Left lung (tissue), 10 donors: ENCODE data around the gene CLEC5A. TPM values are rescaled to one million over a fixed set of nuclear protein-coding genes. Genes with fewer than 3 reads are reported as not detected.
"Not testable (repeated sequence)": the region's sequence is repeated elsewhere in the genome, so short reads cannot be mapped to it uniquely, and the experiment has no call there.

Source experiments
- ATAC-seq: fragments of 200-7000 bp; cut with Tn5 transposase; one replicate; pipeline ENCODE4 v1.9.1; 2020; ENCODE audit warnings: moderate library complexity
- DNase-seq, 4 donors: peaks; one replicate each; pipeline ENCODE4 v3.0.0-alpha.2; 2013 to 2020
- H3K27ac ChIP-seq, 2 donors: fragments of 200-600 bp; sonication (generic) in 1 of 2; one replicate each; pipeline versions ENCODE4 v1.5.0 to v1.8.0; 2020 to 2021
- H3K27me3 ChIP-seq, 2 donors: fragments of 200-600 bp; sonication (generic) in 1 of 2; one replicate each; pipeline versions ENCODE4 v1.5.0 to v1.8.0; 2020 to 2021
- H3K36me3 ChIP-seq, 2 donors: fragments of 200-600 bp; sonication (generic) in 1 of 2; one replicate each; pipeline versions ENCODE4 v1.5.0 to v1.8.0; 2020 to 2021
- H3K4me1 ChIP-seq, 2 donors: fragments of 200-600 bp; one replicate each; pipeline ENCODE4 v1.8.0; 2021
- H3K4me3 ChIP-seq, 2 donors: fragments of 200-600 bp; sonication (generic) in 1 of 2; one replicate each; pipeline versions ENCODE4 v1.5.0 to v1.8.0; 2020 to 2021; ENCODE audit warnings: mild to moderate bottlenecking in 1 of 2
- H3K9me3 ChIP-seq, 2 donors: fragments of 200-600 bp; sonication (generic) in 1 of 2; one replicate each; pipeline versions ENCODE4 v1.5.0 to v1.8.0; 2020 to 2021
- intact Hi-C, 2 donors: fragments of 100-400 bp; cut with DNase I; formaldehyde crosslinking; loops; one replicate each; pipeline versions ENCODE4 v1.11.2 to v1.14.2; 2022
- polyA plus RNA-seq, 6 donors: library from polyadenylated mRNA; unstranded; fragments of 120-200 nt; gene quantifications; one replicate each; pipeline ENCODE4 v1.2.1, GENCODE V29; 2013; ENCODE audit not compliant: insufficient read length in 6 of 6
- total RNA-seq, 2 donors: library from RNA; stranded (reverse); fragmentation: NEBNext Ultra II Directional; extraction: Animal tissue kit (Norgen Biotek cat#: 25700); gene quantifications; one replicate each; pipeline ENCODE4 v1.2.1, GENCODE V29; 2021
- TF ChIP-seq, protein P1 (sequence below), 2 donors: fragments of 200-600 bp; sonication (generic) in 1 of 2; IDR thresholded peaks; one replicate each; pipeline versions ENCODE4 v1.5.0 to v1.8.0; 2021; ENCODE audit warnings: antibody characterized with exemption in 2 of 2
- donor health status: DM: no; HTN: yes; CAD: no.
- donor health status: DM: no; HTN: no; CAD: no.

The CLEC5A gene
- total and polyA plus RNA-seq, 8 donors = 0.29 to 12.6 (median 0.92) TPM

DNA sequence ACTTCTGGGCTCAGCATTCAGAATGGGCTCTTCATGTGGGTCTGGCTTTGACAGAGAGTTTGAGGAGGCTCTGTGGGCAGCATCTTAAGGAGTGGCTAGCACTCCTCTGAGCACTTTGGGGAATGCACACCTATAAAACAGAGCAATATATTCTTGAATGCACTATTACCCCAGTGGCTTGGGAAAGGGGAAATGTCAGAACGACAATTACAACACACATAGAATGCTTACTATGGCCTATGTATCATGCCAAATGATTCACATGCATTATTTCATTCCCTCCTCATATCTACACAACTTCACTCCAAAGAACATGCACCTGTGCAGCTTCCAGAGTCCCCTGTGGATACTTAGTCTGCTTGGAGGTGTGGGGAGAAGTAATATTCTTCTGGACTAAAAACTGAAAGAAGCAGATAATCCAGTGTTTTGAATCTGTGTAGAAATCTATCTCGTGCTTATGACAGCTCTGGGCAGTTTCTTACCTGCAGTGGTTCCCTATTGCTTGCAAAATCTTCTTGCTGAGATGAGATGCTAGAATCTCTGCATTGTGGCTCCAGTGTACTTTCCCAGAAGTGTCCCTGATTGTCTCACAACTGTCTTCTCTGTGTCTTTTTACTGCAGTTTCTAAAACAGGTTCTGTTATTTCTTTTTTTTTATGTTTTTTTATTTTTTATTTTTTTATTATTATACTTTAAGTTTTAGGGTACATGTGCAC is 43.4 kb upstream of the CLEC5A start:
- H3K27ac ChIP-seq = peak overlapping the region in 1 of 2 donors; percentile 78
- TF ChIP-seq, protein P1, sequence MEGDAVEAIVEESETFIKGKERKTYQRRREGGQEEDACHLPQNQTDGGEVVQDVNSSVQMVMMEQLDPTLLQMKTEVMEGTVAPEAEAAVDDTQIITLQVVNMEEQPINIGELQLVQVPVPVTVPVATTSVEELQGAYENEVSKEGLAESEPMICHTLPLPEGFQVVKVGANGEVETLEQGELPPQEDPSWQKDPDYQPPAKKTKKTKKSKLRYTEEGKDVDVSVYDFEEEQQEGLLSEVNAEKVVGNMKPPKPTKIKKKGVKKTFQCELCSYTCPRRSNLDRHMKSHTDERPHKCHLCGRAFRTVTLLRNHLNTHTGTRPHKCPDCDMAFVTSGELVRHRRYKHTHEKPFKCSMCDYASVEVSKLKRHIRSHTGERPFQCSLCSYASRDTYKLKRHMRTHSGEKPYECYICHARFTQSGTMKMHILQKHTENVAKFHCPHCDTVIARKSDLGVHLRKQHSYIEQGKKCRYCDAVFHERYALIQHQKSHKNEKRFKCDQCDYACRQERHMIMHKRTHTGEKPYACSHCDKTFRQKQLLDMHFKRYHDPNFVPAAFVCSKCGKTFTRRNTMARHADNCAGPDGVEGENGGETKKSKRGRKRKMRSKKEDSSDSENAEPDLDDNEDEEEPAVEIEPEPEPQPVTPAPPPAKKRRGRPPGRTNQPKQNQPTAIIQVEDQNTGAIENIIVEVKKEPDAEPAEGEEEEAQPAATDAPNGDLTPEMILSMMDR (IDR thresholded peaks at IDR 0.05) = no peak
- no peak for ATAC-seq

GRCh38 chr7:141987803-141988202 is 41.0 kb upstream of the CLEC5A start:
- DNase-seq, ATAC-seq, H3K27me3 ChIP-seq, H3K4me3 ChIP-seq, intact Hi-C loops, H3K9me3 ChIP-seq, H3K36me3 ChIP-seq: not testable (repeated sequence)
- Histone ChIP-seq H3K27ac (peak overlapping the region in 1 of 2 donors; percentile 78), H3K4me1 (peaks cover 0 to 24% of the 10 kb centered on the region in 2 donors)

More for the DNA sequence above, 43.4 kb upstream of the CLEC5A start:
- H3K9me3 ChIP-seq = no peaks in the 10 kb centered on the region
- no peaks in the 10 kb centered on the region for H3K36me3 ChIP-seq
- DNase-seq = no peak
- no peaks in the 10 kb centered on the region for H3K27me3 ChIP-seq
- H3K4me3 ChIP-seq = peak overlapping the region in 1 of 2 donors; percentile 15
- intact Hi-C loops = no loop called here
- peaks cover 0 to 25% of the 10 kb centered on the region in 2 donors for H3K4me1 ChIP-seq

DNA sequence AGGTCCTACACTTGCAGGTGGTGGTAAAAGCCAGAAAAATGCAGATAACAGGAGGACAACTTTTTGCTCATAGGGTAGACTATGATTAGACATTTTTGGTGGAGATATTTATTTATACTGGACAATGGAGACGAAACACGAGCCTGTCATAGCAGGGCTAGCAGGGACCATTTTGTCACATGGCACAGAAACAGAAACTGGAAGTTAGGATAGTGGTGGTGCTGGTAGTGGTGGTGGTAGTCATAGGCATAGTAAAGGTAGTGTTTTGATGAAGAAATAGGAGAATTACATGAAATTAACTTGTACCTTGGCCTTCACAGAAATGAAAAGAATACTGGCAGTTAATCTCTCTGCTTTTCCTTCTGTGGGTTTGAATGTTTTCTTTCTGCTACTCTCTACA is 40.1 kb upstream of the CLEC5A start:
- Histone ChIP-seq H3K9me3 (no peaks in the 10 kb centered on the region), H3K27me3 (no peaks in the 10 kb centered on the region), H3K4me1 (peaks cover 0 to 17% of the 10 kb centered on the region in 2 donors), H3K36me3 (no peaks in the 10 kb centered on the region), H3K27ac (no peak overlapping the region), H3K4me3 (no peak overlapping the region)
- TF ChIP-seq, protein P1 (IDR thresholded peaks at IDR 0.05) = no peak
- DNase-seq (no peak), ATAC-seq (no peak)
- intact Hi-C loops = no loop called here

GRCh38 chr7:141985926-141986325 is 39.2 kb upstream of the CLEC5A start:
- intact Hi-C loops, H3K27me3 ChIP-seq, H3K9me3 ChIP-seq, H3K36me3 ChIP-seq, H3K4me3 ChIP-seq, DNase-seq, H3K27ac ChIP-seq, ATAC-seq: not testable (repeated sequence)
- peaks cover 0 to 15% of the 10 kb centered on the region in 2 donors for H3K4me1 ChIP-seq

DNA sequence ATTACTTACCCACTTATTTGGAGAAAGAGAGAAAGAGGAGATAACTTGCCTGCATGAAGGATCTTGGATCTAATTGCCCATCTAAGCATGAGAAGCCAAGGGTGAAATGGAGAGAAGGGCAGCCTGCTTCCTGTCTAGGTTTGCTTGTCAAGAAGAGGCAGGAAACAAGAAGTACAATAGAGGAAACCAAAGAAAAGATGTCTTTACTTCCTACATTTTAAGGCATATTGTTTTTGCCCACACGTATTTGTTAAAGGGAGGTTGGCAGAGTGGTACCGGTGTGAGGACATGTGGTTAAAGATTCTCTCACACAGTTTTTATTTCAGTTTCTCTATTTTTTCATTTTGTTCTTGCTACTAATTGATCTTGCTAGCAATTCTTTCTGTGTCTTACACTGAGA is 32.8 kb upstream of the CLEC5A start:
- TF ChIP-seq, protein P1 (IDR thresholded peaks at IDR 0.05) = no peak
- H3K4me3 ChIP-seq = no peak overlapping the region
- H3K4me1 ChIP-seq = peaks cover 0 to 8% of the 10 kb centered on the region in 2 donors
- no peaks in the 10 kb centered on the region for H3K9me3 ChIP-seq
- intact Hi-C loops = no loop called here
- H3K27me3 ChIP-seq = no peaks in the 10 kb centered on the region
- no peaks in the 10 kb centered on the region for H3K36me3 ChIP-seq
- no peak for ATAC-seq
- DNase-seq = no peak
- H3K27ac ChIP-seq = peak overlapping the region in 1 of 2 donors; percentile 70

GRCh38 chr7:141978351-141978750 is 31.6 kb upstream of the CLEC5A start:
- Histone ChIP-seq H3K36me3 (no peaks in the 10 kb centered on the region), H3K4me1 (peaks cover 0 to 8% of the 10 kb centered on the region in 2 donors), H3K4me3 (no peak overlapping the region), H3K9me3 (no peaks in the 10 kb centered on the region), H3K27ac (no peak overlapping the region), H3K27me3 (no peaks in the 10 kb centered on the region)
- no peak for ATAC-seq
- TF ChIP-seq, protein P1 (IDR thresholded peaks at IDR 0.05) = no peak
- intact Hi-C loops = no loop called here
- no peak for DNase-seq
